NCI-H146 (cell line): ENCODE data around the gene SYT10.
"Not testable (repeated sequence)": the region's sequence is repeated elsewhere in the genome, so short reads cannot be mapped to it uniquely, and the experiment has no call there.

Experiments
- DNase-seq: peaks from one replicate; lab custom pipeline; 2025; lab: John Stamatoyannopoulos, UW

The SYT10 gene, protein sequence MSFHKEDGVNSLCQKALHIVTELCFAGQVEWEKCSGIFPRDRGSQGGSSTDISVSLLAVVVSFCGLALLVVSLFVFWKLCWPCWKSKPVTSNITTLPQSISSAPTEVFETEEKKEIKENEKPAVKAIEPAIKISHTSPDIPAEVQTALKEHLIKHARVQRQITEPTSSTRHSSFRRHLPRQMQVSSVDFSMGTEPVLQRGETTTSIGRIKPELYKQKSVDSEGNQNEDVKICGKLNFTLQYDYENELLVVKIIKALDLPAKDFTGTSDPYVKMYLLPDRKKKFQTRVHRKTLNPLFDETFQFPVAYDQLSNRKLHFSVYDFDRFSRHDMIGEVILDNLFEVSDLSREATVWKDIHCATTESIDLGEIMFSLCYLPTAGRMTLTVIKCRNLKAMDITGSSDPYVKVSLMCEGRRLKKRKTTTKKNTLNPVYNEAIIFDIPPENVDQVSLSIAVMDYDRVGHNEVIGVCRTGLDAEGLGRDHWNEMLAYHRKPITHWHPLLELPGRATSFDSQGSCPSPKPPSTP

DNA sequence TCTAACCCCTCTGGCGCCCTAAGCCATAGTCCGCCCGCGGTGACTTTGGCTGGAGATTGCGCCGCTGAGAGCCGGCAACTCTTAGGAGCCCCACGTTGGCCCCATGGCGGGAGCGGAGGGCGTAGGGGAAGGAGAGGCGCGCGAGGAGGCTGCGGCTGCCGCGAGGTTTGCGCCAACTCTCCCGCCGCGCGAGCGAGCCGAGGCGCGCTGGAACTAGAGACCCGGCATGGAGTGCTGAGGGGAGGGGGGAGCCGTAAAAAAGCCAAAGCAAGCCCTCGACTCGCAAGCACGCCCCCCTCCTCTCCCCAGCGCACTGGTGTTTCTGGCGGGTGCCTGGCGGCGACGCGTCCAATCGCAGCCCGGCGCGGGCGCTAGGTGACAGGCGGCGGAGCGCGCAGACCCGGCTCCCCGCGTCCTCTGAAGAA lies at the start of gene SYT10:
TSS of gene SYT10 (minus strand) at position 233 of the 425 bp plus-strand sequence. CDS start 297 bp downstream, outside the sequence.
- DNase-seq, result peak; percentile 26

GRCh38 chr12:33488036-33488435 lies 48.4 kb upstream of the SYT10 start:
- no peak for DNase-seq

DNA sequence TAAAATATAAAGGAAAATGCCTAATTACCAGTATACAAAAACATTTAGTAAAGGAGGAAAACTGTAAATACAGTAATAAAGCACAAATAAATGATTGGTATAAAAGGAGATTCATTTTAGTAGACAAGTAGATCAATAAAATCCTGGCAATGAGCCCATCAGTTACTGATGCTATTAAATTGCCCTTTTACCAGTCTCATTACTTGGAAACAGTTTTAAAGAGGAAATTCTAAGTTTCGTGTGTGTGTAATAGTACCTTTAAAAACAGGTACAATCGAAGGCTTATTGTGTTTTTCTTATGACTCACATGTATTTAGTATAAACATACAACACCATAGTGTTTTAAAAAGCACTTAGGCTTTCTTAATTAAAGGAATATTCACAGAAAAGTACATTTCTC lies 46.4 kb upstream of the SYT10 start:
- peak; percentile 5 for DNase-seq

- DNase-seq, result no peak
Observed at GRCh38 chr12:33484161-33484560, 44.5 kb upstream of the SYT10 start.

DNA sequence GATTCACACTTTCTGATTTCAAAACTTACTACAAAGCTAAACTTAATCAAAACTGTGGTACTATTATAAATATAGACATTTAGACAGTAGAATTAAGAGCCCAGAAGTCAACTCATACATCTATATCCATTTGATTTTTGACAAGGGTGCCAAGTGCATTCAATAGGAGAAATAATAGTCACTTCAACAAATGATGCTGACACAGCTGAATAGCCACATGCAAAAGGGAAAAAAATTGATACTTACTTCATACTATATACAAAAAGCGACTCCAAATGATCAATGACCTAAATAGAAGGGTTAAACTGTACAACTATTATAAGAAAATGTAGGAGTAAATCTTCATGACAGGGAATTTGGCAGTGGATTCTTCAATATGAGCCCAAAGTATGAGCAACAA lies 40.7 kb upstream of the SYT10 start:
- no peak for DNase-seq

DNA sequence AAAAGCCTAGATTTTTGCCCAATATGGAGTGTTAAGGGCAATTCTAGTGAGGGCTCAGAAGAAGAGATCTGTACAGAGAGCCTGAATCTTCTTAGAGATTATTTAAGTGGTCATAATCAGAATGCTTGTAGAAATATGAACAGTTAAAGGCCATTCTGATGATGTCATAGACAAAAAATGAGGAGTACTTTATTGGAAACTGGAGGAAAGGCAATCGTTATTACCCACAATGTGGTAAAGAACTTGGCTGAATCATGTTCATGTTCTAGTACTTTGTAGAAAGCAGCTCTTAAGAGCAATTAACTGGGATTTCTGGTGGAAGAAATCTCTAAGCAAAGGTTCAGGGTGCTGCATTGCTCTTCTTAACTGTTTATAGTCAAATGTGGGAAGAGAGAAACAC lies 36.4 kb upstream of the SYT10 start:
- no peak for DNase-seq

DNA sequence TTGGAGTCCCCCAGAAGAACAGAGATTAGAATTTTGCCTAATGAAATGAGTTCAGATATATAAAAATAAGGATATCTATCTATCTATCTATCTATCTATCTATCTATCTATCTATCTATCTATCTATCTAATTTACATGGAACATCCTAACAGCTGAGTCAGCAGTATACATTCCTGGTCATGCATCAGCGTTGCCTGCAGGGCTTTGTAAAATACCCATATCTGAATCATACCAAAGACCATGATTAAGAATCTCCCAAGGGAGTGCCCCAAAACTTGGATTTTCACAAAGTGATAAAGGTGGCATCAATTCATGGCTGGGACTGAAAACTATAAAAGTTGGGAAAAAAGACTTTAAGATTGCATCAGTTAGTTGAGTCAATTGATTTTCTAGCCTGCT lies 32.7 kb upstream of the SYT10 start:
- no peak for DNase-seq

DNA sequence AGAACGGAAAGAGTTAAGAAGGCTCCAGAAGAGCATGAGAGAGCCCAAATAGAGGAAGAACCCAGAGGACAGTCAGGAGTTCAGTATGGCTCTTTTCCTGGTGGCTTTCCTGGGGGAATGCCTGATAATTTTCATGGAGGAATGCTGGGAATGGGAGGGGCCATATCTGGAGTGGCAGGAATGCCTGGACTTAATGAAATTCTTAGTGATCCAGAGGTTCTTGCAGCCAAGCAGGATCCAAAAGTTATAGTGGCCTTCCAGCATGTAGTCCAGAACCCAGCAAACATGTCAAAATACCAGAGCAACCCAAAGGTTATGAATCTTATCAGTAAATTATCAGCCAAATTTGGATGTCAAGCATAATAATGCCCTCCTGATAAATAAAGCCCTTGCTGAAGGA lies 15.5 kb upstream of the SYT10 start:
- DNase-seq, result no peak

DNA sequence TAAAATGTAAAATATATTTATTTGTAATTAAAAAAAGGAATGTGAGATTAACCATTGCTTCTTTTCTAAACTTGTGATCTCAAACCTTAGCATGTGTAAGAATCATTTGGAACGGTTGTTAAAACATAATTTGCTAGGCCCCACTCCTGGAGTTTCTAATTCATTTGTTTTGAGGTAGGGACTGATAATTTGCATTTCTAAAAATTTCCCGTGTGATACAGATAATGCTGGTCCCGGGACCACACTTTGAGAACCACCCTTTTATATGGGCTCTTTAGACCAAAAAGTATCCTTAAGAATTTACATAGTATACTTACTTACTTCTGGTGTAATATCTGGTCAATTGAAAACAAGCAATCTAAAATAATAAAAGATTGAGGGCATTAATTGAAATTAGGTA lies 10.9 kb upstream of the SYT10 start:
- DNase-seq, result no peak

DNA sequence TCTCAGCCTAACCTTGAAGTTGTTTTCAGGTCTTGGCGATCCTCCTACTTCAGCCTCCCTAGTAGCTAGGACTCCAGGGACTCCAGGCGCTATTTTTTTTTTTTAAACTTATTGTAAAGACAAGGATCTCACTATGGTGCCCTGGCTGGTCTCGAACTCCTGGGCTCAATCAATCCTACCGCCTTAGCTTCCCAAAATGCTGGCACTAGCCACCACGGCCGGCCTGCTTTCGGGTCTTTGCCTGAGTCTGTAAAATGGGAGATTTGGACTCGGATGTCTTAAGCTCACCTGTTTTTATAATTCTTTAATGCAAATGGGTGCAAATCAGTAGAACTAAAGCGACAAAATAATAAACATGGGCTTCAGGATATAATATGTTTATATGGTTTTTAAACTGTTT lies 858 bp upstream of the SYT10 start:
- DNase-seq, result no peak

- DNase-seq, result peak; percentile 26
Observed at GRCh38 chr12:33438851-33439586, 600 bp downstream of the SYT10 start.

GRCh38 chr12:33438025-33438772 lies 1.4 kb downstream of the SYT10 start:
- DNase-seq, result no peak

DNA sequence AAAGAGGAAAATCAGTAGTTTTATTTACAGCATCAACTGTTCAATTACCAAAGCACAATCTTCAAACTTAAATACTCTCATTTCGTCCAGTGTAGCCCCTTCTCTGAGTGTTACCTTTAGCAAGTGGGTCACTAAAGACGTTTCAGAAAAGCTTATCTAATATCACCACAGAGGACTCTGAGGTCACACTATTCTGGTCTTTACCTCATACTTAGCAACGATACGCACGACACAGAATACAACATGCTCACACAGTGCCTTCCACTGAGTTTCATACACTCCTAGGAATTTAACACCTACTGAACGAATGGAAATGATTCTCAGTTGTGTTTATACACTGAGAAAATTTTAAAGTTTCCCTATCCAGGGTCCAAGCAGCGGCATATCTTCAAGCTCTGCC lies 2.0 kb downstream of the SYT10 start:
- no peak for DNase-seq

DNA sequence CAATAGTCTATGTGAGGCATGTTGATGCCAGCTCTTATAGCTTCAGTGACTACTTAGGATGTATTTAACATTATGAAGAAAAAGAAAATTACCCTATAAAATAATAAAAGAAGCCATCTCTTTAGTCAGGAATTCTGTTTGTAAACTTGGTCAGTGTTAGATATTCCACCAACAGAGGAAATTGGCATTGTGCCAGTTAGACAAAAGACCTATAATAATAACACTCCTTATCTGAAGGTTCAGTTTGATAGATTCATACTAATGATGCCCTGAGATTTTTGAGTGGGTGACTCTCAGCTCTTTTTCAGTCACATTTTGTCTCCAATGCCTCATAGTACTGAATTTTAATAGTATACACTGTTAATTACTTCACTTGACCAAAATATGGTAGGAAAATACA lies 6.6 kb downstream of the SYT10 start:
- DNase-seq, result no peak

- no peak for DNase-seq
Observed at GRCh38 chr12:33431648-33432047, 8.0 kb downstream of the SYT10 start.

DNA sequence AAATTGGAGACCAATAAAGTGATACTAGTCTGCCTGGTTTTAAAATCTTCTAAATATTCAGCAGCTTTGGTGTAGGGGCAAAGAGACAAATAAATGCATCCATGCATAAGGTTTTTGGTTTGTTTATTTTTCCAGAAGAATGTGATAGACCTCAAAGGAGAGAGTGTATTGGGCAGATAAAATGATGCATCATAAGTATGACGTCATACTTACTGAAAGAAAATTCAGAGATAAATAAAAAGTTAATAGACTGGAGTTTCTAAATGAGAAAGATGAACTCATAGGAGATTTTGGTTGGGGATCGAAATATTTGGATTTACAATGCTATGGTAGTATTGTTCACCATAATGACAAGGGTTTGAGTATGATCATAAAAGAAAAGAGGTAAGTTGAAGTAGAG lies 10.2 kb downstream of the SYT10 start:
- no peak for DNase-seq

DNA sequence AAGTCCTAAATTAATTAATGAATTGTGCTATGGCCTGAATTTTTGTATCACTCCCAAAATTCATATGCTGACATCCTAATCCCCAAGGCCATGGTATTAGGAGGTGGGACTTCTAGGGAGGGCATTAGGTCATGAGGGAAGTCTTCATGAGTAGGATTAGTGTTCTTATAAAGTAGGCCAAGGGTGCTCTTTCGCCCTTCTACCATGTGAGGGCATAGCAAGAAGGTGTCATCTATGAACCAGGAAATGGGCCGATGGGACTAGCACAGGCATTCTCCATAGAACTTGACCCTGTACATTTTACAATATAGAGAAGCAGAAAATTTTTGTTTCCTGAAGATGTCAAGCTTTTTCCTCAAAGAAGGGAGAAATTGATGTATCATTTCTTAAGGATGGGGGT lies 12.5 kb downstream of the SYT10 start:
- no peak for DNase-seq

GRCh38 chr12:33423706-33424105 lies 15.9 kb downstream of the SYT10 start:
- no peak for DNase-seq

DNA sequence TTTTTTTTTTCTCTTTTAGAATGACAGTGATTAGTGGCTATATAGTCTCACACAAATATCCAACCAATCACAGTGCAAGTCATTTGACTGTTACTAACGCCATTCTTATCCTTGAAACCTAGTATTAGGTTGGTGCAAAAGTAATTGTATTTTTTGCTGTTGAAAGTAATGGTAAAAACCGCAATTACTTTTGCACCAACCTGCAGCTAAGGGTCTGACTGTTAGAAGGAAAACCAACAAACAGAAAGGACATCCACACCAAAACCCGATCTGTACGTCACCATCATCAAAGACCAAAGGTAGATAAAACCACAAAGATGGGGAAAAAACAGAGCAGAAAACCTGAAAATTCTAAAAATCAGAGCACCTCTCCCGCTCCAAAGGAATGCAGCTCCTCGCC lies 27.2 kb downstream of the SYT10 start:
- not testable (repeated sequence) for DNase-seq

DNA sequence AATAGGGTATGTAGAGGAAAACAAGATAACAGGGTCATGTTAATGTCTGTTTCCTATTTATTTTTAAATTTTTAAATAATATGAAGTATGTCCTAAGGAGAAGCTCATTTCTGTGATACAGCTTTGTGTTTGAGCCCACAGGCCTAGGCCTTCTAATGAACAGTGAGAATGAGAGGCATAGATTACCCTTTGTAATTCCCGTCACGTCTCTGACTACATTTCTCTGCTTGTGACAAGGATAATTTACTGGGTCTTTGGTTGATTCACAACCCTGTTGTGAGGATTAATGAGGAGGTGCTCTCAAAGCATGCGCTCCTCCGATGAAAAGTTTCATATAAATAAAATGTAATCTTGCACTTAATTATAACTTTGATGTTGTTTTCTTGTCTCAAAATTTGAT lies 56.1 kb downstream of the SYT10 start:
- DNase-seq, result no peak

DNA sequence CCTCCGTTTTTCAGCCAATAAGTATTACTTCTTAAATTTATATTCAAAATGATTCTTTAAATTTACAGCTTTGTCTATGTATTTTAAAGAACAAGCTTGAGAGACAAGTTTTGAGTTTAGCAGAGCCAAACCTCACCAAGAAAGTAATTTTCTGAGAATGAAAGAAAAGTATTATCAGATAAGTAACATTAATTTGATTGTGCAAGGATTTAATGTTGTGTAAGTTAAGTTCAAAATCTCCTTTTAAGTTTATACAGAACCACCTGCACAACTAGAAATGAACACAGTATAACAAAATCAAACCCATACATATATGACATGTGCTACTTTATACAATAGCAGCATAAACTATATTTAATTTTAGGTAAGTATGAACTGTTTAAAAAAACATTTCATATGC lies 63.5 kb downstream of the SYT10 start:
- no peak for DNase-seq

DNA sequence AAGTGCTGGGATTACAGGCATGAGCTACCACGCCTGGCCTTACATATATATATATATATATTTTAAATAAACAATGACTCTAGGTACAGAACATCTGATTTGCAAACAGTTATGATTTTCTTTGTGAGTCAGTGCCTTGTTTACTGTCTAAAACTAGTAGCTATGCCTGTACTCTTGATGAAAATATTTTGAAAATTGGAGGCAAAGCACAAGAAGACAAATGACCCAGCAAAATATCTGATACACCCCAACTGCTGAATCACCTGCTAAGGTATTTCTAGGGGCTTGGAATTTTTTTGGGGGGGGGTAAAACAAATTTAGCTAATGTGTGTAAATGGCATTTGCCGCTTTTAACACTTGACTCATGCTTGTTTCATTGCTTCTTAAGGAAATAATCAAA lies 69.3 kb downstream of the SYT10 start:
- DNase-seq, result no peak

DNA sequence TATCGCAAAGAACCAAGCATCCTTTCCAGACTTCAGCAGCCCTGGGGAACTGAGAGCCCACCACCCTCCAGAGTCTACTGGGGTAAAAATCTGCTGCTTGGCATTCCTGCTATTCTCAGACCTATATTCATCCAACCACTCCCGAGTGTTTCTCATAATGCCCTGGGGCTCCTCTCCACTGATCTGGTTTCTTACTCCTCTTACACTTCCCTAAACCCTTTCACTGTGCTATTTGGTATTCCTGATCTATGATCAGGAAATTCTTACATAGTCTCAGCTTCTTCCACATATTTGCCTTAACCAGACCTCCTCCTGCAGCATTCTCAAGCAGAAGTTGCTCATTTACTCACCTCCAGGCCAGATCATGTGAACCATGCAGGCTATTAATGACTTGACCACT lies 82.4 kb downstream of the SYT10 start:
- no peak for DNase-seq
